ENCODE measurements around the gene CNTROB.
"Not testable (repeated sequence)": the region's sequence is repeated elsewhere in the genome, so short reads cannot be mapped to it uniquely, and the experiment has no call there.

Gene CNTROB

DNA sequence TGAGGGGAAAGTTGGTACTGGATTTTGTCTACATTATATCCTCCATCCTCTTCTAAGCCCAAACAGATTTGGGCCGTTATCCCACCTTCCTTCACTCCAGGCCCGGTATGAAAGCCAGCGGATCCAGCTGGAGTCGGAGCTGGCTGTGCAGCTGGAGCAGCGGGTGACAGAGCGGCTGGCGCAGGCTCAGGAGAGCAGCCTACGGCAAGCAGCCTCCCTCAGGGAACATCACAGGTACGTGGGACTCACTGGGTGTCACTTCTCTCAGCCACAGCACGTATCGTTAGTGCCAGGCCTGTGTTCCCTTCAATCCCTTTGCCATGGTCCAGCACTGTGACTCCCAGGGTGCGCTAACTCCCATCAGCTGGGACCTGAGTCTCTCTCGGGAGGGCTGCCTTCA lies 11.3 kb downstream of the CNTROB start:
- no peak for DNase-seq

DNA sequence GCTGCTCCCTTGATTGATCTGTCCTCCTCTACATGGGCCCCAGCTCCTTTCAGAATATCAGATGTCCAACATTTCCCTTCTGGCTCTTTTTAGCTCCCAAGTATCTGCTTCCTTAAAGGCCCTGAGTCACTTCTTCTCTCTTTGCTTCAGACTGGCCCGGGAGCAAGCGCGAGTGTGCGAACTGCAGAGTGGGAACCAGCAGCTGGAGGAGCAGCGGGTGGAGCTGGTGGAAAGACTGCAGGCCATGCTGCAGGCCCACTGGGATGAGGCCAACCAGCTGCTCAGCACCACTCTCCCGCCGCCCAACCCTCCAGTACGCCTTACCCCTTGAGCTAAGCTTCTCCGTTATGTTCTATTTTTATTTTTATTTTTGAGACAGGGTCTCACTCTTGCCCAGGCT lies 12.3 kb downstream of the CNTROB start:
- DNase-seq = no peak

DNA sequence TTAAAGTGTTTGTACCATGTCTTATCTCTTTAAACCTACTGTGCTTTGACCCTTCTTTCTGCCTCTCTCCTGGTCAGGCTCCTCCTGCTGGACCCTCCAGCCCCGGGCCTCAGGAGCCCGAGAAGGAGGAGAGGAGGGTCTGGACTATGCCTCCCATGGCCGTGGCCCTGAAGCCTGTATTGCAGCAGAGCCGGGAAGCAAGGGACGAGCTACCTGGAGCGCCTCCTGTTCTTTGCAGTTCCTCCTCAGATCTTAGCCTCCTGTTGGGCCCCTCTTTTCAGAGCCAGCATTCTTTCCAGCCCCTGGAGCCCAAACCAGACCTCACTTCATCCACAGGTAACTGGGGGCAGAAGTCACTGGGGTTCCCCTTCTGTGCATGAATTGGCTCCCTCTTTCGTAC lies 13.6 kb downstream of the CNTROB start:
- no peak for DNase-seq

DNA sequence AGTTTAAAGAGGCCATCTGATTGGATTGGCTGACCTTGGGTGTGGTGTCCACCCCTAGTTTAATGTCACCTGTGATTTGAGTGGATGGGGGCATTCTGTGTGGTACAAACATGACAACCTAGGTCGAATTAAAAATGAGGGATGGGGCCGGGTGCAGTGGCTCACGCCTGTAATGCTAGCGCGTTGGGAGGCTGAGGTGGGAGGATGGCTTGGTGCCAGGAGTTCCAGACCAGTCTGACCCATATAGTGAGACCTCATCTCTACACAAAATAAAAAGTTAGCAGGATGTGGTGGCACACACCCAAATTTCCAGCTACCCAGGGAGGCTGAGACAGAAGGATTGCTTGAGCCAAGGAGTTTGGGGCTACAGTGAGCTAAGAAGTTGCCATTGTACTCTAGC lies 14.4 kb downstream of the CNTROB start:
- DNase-seq = no peak

DNA sequence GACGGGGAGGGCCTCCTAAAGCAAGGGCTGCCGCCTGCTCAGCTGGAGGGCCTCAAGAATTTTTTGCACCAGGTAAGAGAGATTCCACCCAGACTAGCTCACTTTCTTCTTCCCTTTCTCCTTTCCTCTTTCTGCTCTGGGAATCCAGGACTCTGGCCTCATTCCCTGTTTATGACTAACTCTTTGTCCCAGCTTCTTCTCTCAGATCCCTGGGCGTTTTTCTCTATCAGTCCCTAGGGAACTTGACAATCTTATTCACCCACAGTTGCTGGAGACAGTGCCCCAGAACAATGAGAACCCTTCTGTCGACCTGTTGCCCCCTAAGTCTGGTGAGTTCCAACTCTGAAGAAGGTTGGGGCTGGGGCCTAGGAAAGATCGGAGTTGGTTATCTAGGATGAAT lies 15.6 kb downstream of the CNTROB start:
- DNase-seq = no peak

DNA sequence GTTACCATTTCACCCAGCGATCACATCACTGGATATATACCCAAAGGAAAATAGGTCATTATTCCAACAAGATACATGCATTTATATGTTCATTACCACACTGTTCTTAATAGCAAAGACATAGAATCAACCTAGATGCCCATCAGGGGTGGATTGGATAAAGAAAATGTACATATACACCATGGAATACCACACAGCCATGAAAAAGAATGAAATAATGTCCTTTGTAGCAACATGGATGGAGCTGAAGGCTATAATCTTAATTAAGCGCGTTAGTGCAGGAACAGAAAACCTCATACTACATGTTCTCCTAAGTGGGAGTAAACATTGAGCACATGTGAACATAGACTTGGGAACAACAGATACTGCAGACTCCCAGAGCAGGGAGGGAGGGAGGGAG lies 18.6 kb downstream of the CNTROB start:
- DNase-seq = no peak

DNA sequence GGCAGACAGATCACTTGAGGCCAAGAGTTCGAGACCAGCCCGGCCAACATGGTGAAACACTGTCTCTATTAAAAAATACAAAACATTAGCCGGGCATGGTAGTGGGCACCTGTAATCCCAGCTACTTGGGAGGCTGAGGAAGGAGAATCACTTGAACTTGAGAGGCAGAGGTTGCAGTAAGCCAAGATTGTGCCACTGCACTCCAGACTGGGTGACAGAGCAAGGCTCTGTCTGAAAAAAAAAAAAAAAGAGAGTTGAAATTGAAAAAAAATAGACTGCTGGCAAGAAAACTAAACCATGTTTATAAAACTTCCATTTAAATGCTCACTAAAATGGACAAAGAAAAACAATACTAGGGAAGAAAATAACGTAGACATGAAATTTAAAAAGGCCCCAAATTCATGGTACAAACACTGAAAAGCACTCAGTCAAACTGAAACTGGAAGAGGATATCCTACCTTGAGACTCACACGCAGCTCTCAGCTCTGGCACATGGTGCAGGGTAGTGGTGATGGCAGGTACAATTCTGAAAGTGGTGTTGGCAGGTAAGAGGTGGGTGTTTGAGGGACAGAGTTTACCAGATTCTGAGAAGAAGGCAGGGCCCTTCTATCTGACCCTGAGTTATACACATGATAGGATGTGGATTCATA lies 19.3 kb downstream of the CNTROB start:
- DNase-seq = no peak

DNA sequence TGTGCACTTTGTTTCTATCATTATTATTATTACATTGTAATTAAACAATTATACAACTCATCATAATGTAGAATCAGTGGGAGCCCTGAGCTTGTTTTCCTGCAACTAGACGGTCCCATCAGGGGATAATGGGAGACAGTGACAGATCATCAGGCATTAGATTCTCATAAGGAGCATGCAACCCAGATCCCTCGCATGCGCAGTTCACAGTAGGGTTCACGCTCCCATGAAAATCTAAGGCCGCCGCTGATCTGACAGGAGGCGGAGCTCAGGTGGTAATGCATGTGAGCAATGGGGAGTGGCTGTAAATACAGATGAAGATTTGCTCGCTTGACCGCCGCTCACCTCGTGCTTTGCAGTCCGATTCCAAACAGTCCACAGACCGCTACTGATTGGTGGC lies 21.3 kb downstream of the CNTROB start:
- DNase-seq = not testable (repeated sequence)

DNA sequence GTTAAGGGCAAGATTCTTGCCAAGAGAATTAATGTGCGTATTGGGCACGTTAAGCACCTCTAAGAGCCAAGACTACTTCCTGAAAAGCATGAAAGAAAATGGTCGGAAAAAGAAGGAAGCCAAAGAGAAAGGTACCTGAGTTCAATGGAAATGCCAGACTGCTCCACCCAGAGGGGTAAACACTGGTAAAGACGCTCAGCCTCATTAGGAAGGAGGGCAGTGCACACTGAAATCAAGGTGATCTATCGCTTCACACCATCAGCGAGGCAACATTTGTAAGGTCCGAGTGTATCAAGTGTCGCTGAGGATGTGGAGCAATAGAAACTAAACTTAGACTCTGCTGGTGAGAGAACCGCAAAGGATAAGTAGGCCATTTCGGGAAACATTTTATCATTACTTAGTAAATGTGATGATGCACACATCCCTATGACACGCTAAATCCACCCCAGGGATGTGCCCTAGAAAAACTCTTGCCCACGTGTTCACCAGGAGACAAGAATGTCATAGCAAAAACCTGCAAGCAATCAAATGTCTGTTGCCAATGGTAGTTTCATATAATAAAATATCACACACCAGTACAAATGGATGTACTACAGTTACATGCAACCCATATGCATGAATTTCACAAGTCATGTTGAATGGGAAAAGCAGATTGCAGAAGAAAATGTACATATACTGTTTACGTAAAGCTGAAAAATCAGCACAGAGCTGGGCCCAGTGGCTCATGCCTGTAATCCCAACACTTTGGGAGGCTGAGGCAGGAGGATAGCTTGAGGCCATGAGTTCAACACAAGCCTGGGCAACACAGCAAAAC lies 23.6 kb downstream of the CNTROB start:
- no peak for DNase-seq

DNA sequence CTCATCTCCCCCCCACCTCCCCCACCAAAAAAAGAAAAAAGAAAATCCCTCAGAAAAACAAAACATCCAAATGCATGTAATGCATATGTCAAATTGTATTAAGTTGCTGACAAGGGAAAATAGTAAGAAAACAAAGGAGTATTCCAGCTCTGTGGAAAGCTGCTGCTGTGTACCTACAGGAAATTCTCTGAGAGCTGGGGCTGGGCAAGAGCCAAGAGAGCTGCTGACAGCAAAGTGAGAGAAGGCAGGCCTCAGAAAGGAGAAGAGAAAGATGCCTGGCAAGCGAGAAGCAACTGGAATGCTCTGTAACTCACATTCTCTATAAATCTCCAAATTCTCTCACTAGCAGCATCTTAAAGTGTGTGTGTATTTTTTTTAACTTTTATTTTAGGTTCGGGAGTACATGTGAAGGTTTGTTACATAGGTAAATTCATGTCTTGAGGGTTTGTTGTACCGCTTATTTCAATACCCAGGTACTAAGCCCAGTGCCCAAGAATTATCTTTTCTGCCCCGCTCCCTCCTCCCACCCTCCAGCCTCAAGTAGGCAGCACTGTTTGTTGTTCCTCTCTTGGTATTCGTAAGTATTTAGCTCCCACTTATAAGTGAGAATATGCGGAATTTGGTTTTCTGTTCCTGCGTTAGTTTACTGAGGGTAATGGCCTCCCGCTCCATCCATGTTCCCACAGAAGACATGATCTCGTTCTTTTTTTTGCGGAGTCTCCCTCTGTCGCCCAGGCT lies 24.4 kb downstream of the CNTROB start:
- no peak for DNase-seq

DNA sequence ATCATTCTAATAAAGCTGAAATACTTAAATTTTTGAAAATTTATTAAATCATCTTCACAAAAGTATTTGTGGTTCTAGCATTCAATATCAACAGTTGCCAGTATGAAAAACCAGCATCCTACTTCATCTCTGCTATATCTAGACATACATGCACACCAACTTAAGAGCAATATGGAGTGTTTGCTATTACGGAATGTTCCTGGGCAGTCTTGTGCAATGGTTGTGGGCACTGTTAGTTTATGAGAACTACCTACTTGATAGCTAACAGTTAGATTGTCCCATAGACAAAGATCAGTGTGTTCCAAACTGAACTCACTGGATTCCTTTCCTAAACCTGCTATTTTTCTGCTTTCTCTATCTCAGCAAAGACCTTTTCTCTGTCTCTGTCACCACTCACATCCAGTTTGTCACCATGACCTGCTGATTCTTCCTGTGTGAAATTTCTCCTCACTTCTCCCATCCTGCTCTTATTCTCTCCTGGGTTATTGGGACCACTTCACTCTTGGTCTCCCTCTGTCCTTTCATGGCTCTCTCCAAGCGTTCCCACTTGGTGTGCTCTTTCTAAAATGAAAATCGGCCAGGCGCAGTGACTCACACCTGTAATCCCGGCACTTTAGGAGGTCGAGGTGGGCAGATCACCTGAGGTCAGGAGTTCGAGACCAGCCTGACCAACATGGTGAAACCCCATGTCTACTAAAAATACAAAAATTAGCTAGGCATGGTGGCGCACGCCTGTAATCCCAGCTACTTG lies 27.7 kb downstream of the CNTROB start:
- DNase-seq = no peak

DNA sequence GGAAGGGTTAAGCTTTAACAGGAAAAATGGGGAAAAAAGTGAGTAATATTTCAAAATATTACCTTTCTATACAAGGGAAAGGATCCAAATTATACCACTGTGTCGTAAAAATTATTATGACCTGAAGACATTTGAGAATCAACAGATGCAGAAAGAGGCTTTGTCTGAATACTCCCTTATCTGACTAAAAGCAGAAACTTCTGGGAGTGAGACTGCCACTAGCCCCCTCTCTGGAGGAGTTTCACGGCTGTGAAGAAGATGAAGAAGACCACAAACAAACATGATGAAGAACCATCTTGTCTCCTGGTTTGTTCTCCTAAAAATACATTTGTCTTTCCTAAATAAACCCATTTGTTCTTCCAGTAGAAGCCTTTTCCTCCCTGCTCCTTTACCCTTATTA lies 29.4 kb downstream of the CNTROB start:
- DNase-seq = no peak

DNA sequence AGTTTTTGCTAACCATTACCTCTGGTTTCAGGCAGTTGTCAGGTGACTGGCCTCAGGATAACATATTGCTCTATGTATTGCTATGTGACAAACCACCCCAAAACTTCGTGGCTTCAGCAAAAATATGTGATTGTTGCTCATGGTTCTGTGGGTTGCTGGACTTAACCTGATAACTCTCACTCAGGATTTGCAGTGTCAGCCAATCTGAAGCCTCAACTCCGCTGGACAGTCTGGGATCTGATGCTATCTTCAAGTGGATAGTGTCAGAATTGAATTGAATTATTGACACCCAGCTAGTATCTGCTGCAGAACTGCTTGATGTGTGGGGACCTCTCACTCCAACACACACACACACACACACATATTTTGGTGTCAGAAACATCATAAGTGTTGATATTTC lies 35.7 kb downstream of the CNTROB start:
- no peak for DNase-seq

DNA sequence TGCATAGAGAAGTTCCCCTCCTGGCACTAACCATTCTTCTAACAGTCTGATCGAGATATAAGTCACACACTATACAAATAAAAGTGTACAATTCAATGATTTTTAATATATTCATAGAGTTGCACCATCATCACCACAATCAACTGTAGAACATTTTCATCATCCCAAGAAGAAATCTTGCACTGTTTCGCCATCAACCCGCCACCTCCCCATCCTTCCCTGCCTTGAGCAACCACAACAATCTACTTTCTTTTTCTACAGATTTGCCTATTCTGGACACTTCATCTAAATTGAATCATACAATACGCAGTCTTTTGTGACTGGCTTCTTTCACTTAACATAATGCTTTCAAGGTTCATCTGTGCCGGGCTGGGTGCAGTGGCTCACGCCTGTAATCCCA lies 37.4 kb downstream of the CNTROB start:
- DNase-seq = no peak

DNA sequence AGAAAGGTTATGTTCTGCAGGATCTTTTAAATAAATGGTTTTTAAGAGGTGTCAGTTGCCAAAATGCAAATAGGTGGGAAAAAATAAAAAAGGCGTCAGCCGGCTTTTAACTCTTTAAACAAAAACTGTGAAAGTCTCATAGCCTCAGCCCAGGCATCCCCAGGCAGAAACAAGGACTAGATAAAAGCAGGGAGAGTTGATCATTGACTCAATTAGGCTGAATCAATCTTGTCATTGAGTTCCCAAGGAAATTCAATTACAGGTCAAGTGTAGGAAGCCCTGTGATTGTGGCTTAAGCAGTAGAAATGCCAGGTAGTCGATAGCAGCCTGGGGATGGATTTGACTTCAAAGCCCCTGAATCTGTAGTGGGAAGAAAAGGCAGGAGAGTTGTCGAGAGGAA lies 39.6 kb downstream of the CNTROB start:
- no peak for DNase-seq

DNA sequence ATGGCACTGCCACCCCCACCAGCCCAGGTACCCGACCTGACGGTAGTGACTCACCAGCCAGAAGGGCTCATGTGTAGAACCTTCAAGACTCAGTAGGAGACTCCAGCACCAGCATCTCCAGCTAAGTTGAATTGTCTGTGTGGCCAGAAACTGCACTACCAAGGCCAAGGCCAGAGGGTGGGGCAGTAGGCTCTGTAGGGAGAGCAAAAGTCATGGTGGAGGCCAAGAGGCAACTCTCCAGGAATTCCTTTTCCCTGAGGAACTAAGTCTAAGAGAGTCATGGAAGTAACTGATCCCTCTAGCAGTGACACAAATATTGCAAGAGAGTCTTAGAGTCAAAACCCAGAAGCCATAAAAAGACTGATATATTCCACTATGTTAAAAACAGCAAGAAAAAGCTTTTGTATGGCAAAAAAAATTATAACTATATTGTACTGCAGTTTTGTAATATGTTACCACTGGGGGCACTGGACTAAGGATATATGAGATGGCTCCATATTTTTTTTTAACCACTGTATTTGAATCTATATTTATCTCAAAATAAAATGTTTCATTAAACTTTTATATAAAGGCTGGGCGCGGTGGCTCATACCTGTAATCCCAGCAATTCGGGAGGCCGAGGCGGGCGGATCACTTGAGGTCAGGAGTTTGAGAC lies 40.3 kb downstream of the CNTROB start:
- no peak for DNase-seq

DNA sequence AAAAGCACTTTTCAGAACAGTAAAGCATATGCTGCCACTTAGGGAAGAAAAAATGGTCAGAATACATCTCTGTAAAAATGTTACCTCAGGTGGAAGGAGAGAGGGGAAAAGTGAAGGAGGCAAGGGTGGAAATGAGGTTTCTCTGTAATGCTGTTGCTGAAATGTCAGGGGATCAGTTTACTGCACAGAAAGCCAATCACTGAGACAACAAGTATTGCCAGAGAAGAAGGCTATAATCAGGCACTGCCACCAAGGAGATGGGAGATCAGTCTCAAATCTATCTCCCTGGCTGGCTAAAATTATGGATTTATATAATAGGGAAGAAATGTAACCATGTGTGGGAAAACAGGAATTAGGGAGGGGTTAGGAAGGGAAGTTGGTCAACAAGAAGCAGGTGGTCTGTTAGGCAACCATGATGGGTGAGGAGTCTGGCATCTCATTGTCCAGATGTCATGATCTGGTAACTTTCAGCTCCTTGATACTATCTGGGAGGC lies 42.7 kb downstream of the CNTROB start:
- DNase-seq = no peak

DNA sequence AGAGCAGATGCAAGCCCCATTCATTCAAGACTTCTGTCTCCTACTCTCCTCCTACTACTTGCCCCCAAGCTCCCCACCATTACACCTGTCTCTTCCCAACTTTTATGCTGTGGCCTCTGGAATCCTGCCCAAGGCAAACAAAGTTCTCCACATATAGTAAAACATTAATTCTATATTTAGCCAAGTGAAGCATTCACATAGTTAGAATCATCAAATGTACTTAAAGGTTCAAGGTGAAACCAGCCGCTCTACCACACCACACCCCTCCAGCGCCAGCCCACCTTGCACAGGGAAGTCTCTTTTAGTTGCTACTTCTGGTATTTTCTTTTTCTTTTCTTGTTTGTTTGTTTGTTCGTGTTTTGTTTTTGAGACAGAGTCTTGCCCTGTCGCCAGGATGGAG lies 45.0 kb downstream of the CNTROB start:
- no peak for DNase-seq

DNA sequence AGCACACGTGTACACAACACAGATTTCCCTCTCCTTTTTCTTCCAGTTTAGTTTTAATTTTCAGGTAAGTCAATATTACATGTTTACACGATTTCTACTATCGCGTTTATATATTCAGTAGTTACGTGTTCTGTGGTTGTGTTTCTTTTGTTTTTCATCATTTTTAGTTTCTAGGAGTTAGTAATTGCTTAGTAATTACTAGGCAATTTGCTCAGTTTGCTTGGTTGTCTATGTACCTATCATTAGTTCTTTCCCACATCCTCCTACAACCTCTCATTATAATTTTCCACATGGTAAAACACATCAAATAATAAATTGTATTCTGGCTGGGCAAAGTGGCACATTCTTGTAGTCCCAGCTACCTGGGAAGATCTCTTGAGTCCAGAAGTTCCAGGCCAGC lies 45.8 kb downstream of the CNTROB start:
- DNase-seq = no peak

DNA sequence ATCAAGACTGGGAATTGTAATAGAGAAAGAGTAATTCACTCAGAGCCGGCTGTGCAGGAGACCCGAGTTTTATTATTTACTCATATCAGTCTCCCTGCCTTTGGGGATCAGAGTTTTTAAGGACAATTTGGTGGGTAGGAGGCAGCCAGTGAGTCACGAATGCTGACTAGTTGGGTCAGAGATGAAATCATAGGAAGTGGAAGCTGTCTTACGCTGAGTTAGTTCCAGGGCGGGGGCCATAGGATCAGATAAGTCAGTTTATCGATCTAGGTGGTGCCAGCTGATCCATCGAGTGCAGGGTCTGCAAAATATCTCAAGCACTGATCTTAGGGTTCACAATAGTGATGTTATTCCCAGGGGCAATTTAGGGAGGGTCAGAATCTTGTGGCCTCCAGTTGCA lies 50.2 kb downstream of the CNTROB start:
- no peak for DNase-seq

DNA sequence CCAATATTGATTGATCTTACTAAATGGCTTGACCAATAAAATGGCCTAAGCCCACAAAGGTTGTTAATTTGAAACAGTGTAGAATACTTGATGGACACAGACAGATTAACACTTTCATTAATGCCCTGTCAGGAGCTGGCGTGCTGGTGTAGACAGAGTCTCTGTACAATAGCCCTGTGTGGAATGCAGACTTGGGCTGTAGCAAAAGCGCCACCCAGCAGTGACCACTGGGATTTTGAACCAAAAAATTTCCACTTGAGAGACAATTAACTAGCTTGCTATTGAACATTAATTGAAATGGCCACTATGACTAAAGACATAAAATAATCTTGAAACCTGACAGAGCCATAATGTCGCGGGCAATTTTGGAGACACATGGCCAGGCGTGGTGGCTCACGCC lies 50.7 kb downstream of the CNTROB start:
- DNase-seq = no peak

DNA sequence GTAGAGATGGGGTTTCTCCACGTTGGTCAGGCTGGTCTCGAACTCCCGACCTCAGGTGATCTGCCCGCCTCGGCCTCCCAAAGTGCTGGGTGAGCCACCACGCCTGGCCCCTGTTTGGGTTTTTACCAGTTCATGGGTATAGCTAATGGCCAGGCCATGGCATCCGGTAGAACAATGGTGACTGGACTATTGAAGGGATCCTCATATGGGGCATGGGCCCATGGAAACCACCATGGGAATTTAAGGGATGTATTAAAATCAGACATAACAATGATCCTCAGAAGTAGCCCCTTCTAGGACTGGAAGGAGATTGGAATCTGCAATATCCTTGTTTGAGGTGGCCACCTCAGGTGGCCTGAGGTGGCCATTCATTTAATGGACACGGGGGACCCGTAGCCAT lies 52.9 kb downstream of the CNTROB start:
- DNase-seq = no peak
